ENCODE results near the gene NUDT3. TPM values are rescaled to one million over a fixed set of nuclear protein-coding genes. Genes with fewer than 3 reads are reported as not detected.
A peak's percentile ranks its signal among the peaks of the same experiment; 100 is the strongest.
"Not testable (repeated sequence)": the region's sequence is repeated elsewhere in the genome, so short reads cannot be mapped to it uniquely, and the experiment has no call there.

NUDT3 gene
- total RNA-seq, 2 donors from 2014 or later = 11.1 to 13.7 TPM

GRCh38 chr6:34272013-34272926 lies 120.2 kb downstream of the NUDT3 start:
- no peaks in the 10 kb centered on the region for H3K27me3 Mint-ChIP-seq (ENCODE audit: low read depth)
- no peaks in the 10 kb centered on the region for H3K9me3 Mint-ChIP-seq
- peaks cover 8% of the 10 kb centered on the region for H3K4me1 Mint-ChIP-seq (ENCODE audit: low read depth)
- no peak overlapping the region for H3K27ac Mint-ChIP-seq
- no peak overlapping the region for H3K4me3 Mint-ChIP-seq
- DNase-seq = no peak
- ATAC-seq (replicated peaks in 1 of 2) = no peak
- H3K36me3 Mint-ChIP-seq (ENCODE audit: insufficient read depth in 2 of 2) = no peaks in the 10 kb centered on the region

GRCh38 chr6:34269658-34270341 lies 122.7 kb downstream of the NUDT3 start:
- H3K9me3 Mint-ChIP-seq; H3K4me1 Mint-ChIP-seq (ENCODE audit: low read depth); H3K27me3 Mint-ChIP-seq (ENCODE audit: low read depth); H3K27ac Mint-ChIP-seq; H3K36me3 Mint-ChIP-seq (ENCODE audit: insufficient read depth in 2 of 2): not testable (repeated sequence)
- ATAC-seq (replicated peaks in 1 of 2) (peak in 1 of 2 donors; percentile 84), DNase-seq (peak in 1 of 2 donors; percentile 19)
- H3K4me3 Mint-ChIP-seq = peak overlapping the region in 1 of 2 donors; percentile 50

GRCh38 chr6:34269132-34269531 lies 123.3 kb downstream of the NUDT3 start:
- not testable (repeated sequence) for ATAC-seq (replicated peaks in 1 of 2); DNase-seq; H3K4me1 Mint-ChIP-seq (ENCODE audit: low read depth); H3K9me3 Mint-ChIP-seq; H3K4me3 Mint-ChIP-seq; H3K36me3 Mint-ChIP-seq (ENCODE audit: insufficient read depth in 2 of 2); H3K27ac Mint-ChIP-seq; H3K27me3 Mint-ChIP-seq (ENCODE audit: low read depth)

DNA sequence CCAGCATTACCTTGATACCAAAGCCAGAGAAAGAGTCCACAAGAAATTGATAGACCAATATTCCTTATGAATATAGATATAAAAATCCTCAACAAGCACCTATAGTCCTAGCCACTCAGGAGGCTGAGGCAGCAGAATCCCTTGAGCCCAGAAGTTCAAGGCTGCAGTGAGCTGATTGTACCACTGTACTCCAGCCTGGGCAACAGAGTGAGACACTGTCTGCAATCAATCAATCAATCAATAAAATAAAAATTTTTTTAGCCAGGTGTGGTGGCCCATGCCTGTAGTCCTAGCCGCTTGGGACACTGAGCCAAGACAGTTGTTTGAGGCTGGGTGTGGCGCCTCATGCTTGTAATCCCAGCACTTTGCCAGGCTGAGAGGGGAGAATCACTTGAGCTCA lies 124.7 kb downstream of the NUDT3 start:
- no peaks in the 10 kb centered on the region for H3K9me3 Mint-ChIP-seq
- H3K27ac Mint-ChIP-seq = no peak overlapping the region
- DNase-seq = no peak
- no peaks in the 10 kb centered on the region for H3K27me3 Mint-ChIP-seq (ENCODE audit: low read depth)
- no peaks in the 10 kb centered on the region for H3K36me3 Mint-ChIP-seq (ENCODE audit: insufficient read depth in 2 of 2)
- ATAC-seq (replicated peaks in 1 of 2) = no peak
- H3K4me1 Mint-ChIP-seq (ENCODE audit: low read depth) = peaks cover 8% of the 10 kb centered on the region
- H3K4me3 Mint-ChIP-seq = no peak overlapping the region

DNA sequence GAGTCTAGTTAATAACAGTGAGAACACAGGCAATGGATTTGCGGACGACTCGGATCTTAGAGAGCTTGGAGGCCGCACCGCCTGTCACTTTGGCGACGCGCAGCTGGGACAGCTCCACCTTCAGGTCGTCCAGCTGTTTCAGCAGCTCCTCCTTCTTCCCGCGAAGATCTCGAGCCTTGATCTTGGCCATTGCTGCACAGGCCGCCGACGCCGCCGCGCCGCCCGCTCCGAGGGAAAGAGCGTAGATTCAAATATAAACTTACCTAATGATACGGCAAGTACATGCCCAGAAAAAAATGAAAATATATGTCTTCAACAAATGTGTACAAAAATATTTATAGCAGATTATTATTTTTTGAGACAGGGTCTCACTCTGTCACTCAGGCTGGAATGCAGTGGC lies 129.0 kb downstream of the NUDT3 start:
- not testable (repeated sequence) for H3K4me3 Mint-ChIP-seq; DNase-seq; ATAC-seq (replicated peaks in 1 of 2); H3K9me3 Mint-ChIP-seq; H3K27ac Mint-ChIP-seq; H3K27me3 Mint-ChIP-seq (ENCODE audit: low read depth); H3K4me1 Mint-ChIP-seq (ENCODE audit: low read depth); H3K36me3 Mint-ChIP-seq (ENCODE audit: insufficient read depth in 2 of 2)

DNA sequence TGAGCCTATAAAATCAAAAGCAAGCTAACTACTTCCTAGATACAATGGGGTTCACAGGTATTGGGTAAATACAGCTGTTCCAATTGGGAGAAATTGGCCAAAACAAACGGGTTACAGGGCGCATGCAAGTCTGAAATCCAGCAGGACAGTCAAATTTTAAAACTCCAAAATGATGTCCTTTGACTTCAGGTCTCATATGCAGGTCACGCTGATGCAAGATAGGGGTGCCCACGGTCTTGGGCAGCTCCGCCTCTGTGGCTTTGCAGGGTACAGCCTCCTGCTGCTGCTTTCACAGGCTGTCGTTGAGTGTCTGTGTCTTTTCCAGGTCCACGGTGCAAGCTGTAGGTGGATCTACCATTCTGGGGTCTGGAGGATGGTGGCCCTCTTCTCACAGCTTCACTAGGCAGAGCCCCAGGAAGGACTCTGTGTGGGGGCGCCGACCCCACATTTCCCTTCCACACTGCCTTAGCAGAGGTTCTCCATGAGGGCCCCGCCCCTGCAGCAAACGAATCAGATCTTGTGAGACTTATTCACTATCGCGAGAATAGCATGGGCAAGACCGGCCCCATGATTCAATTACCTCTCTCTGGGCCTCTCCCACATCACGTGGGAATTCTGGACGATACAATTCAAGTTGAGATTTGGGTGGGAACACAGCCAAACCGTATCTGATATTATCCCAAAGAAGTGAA lies 131.7 kb downstream of the NUDT3 start:
- H3K27ac Mint-ChIP-seq = no peak overlapping the region
- ATAC-seq (replicated peaks in 1 of 2) = no peak
- no peaks in the 10 kb centered on the region for H3K4me1 Mint-ChIP-seq (ENCODE audit: low read depth)
- no peaks in the 10 kb centered on the region for H3K36me3 Mint-ChIP-seq (ENCODE audit: insufficient read depth in 2 of 2)
- no peaks in the 10 kb centered on the region for H3K27me3 Mint-ChIP-seq (ENCODE audit: low read depth)
- no peak for DNase-seq
- no peaks in the 10 kb centered on the region for H3K9me3 Mint-ChIP-seq
- no peak overlapping the region for H3K4me3 Mint-ChIP-seq

GRCh38 chr6:34259529-34260069 lies 132.9 kb downstream of the NUDT3 start:
- Mint-ChIP-seq H3K27me3 (ENCODE audit: low read depth) (no peaks in the 10 kb centered on the region), H3K4me3 (no peak overlapping the region), H3K27ac (no peak overlapping the region), H3K36me3 (ENCODE audit: insufficient read depth in 2 of 2) (no peaks in the 10 kb centered on the region), H3K4me1 (ENCODE audit: low read depth) (no peaks in the 10 kb centered on the region), H3K9me3 (no peaks in the 10 kb centered on the region)
- no peak for ATAC-seq (replicated peaks in 1 of 2)
- DNase-seq = no peak

DNA sequence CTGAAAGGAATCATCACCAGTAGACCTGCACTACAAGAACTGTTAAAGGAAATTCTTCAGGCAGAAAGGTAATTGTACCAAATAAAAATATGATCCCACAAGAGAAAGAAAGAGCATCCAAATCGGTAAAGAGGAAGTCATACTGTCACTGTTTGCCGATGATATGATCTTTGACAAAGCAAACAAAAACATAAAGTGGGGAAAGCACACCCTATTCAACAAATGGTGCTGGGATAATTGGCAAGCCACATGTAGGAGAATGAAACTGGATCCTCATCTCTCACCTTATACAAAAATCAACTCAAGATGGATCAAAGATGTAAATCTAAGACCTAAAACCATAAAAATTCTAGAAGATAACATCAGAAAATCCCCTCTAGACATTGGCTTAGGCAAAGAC lies 140.1 kb downstream of the NUDT3 start:
- DNase-seq; H3K36me3 Mint-ChIP-seq (ENCODE audit: insufficient read depth in 2 of 2); H3K27ac Mint-ChIP-seq; H3K4me3 Mint-ChIP-seq; H3K9me3 Mint-ChIP-seq; ATAC-seq (replicated peaks in 1 of 2); H3K27me3 Mint-ChIP-seq (ENCODE audit: low read depth): not testable (repeated sequence)
- H3K4me1 Mint-ChIP-seq (ENCODE audit: low read depth) = peaks cover 17% of the 10 kb centered on the region

- Mint-ChIP-seq H3K27me3 (ENCODE audit: low read depth) (no peaks in the 10 kb centered on the region), H3K36me3 (ENCODE audit: insufficient read depth in 2 of 2) (no peaks in the 10 kb centered on the region), H3K9me3 (no peaks in the 10 kb centered on the region), H3K4me1 (ENCODE audit: low read depth) (peaks cover 43% of the 10 kb centered on the region), H3K27ac (peak overlapping the region; percentile 91), H3K4me3 (peak overlapping the region; percentile 90 to 94)
- no peak for DNase-seq
- ATAC-seq (replicated peaks in 1 of 2) = peak; percentile 44 to 46
Measured at GRCh38 chr6:34249469-34250261, 142.8 kb downstream of the NUDT3 start.

DNA sequence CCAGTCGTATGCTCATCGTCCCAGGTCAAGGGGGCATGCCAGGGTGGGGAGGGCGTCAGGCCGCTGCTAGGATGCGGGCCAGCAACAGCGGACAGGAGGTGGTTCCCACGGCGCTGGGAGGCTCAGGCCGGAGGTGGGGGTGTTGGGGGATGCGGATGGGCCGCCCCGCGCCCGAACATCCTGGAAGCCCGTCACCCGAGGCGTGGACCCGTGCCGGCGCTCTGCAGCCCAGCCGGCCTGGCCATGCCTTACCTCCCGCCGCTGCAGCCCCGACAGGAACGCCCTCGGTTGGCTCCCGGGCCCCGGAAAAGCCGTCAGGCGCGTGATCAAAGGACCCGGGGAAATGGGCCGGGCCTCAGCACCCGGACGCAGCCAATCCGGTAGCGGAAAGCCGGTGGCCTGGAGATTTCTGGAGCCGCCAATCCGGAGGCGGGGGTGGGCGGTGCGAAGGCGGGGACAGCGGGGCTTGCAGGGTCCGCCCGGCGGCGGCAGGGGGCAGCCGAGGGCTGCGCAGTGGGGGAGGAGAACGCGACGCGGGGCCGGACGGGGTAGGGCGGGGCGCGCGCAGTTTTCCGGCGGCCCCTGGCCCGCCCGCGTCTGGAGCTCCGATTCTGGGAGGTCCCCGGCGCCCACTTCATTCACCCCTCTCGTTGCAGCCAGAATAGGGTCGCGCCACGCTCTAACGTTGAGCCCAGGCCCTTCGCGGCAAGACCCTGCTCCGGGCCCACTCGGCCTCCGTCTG lies 143.6 kb downstream of the NUDT3 start, which contains the start of gene SMIM29:
TSS of gene SMIM29 (minus strand) at position 280 of the 742 bp plus-strand sequence. CDS start 1,215 bp downstream, outside the sequence.
- no peaks in the 10 kb centered on the region for H3K27me3 Mint-ChIP-seq (ENCODE audit: low read depth)
- ATAC-seq (replicated peaks in 1 of 2) (peak; percentile 82 to 84), DNase-seq (peak; percentile 97 to 99)
- H3K9me3 Mint-ChIP-seq = no peaks in the 10 kb centered on the region
- peak within 1 kb of the TSS; percentile 90 to 94 for H3K4me3 Mint-ChIP-seq
- H3K4me1 Mint-ChIP-seq (ENCODE audit: low read depth) = peaks cover 50% of the 10 kb centered on the region
- no peaks in the 10 kb centered on the region for H3K36me3 Mint-ChIP-seq (ENCODE audit: insufficient read depth in 2 of 2)
- H3K27ac Mint-ChIP-seq = peak within 1 kb of the TSS; percentile 91

GRCh38 chr6:34248198-34248726 lies 144.2 kb downstream of the NUDT3 start:
- Mint-ChIP-seq H3K9me3 (no peaks in the 10 kb centered on the region), H3K4me3 (peak overlapping the region; percentile 90 to 94), H3K27me3 (ENCODE audit: low read depth) (no peaks in the 10 kb centered on the region), H3K36me3 (ENCODE audit: insufficient read depth in 2 of 2) (peaks cover 0 to 3% of the 10 kb centered on the region in 2 donors), H3K27ac (peak overlapping the region; percentile 69), H3K4me1 (ENCODE audit: low read depth) (peaks cover 56% of the 10 kb centered on the region)
- peak; percentile 58 to 68 for DNase-seq
- ATAC-seq (replicated peaks in 1 of 2) = peak; percentile 12 to 29

Data from activated T-cell treated with anti-CD3 and anti-CD28 coated beads, Interleukin-2, amount 50 U/mL, for 72 hours (primary cell).